ENCODE measurements around the gene METTL26. TPM values are rescaled to one million over a fixed set of nuclear protein-coding genes. Genes with fewer than 3 reads are reported as not detected.

Gene METTL26
- total RNA-seq, 1 experiment from 2014 or later = 115 TPM

DNA sequence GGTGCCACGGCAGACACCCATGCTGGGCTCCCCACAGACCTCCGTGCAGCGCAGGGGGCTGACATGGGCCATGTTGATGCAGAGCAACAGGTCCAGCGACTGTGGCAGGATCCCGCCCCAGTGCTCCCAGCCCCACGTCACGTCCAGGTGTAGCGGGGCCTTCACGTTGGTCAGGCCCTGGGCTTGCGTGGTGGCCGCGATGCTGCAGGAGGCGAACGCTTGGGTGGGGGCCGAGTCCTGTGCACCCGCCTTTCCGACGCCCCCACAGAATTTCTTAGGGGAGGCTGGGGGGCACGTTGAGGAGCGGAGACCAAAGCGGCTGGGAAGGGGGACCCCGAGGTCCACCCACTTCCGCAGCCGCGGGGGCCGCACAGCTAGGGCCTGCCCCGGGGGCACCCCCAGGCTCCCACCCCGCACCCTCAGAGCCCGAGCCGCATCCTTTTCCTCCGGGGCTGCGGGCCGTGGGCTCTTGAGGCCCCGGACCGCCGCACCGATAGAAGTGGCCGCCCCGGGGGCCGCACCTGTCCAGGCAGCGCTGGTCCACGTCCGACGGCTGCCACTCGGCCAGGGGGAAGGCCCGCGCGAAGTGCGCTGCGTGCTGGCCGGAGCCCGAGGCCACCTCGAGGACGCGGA is 416 bp downstream of the METTL26 start (continued):
- TF ChIP-seq, protein P1, sequence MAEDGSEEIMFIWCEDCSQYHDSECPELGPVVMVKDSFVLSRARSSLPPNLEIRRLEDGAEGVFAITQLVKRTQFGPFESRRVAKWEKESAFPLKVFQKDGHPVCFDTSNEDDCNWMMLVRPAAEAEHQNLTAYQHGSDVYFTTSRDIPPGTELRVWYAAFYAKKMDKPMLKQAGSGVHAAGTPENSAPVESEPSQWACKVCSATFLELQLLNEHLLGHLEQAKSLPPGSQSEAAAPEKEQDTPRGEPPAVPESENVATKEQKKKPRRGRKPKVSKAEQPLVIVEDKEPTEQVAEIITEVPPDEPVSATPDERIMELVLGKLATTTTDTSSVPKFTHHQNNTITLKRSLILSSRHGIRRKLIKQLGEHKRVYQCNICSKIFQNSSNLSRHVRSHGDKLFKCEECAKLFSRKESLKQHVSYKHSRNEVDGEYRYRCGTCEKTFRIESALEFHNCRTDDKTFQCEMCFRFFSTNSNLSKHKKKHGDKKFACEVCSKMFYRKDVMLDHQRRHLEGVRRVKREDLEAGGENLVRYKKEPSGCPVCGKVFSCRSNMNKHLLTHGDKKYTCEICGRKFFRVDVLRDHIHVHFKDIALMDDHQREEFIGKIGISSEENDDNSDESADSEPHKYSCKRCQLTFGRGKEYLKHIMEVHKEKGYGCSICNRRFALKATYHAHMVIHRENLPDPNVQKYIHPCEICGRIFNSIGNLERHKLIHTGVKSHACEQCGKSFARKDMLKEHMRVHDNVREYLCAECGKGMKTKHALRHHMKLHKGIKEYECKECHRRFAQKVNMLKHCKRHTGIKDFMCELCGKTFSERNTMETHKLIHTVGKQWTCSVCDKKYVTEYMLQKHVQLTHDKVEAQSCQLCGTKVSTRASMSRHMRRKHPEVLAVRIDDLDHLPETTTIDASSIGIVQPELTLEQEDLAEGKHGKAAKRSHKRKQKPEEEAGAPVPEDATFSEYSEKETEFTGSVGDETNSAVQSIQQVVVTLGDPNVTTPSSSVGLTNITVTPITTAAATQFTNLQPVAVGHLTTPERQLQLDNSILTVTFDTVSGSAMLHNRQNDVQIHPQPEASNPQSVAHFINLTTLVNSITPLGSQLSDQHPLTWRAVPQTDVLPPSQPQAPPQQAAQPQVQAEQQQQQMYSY (CRISPR knock-in tag; IDR thresholded peaks at IDR 0.05) = 0 out of 2 replicates have a peak, but pooled peaks have one; percentile 13
- TF ChIP-seq KAT7 (CRISPR knock-in tag; IDR thresholded peaks at IDR 0.05; ENCODE audit: borderline replicate concordance) (peak; percentile 82), ZNF232 (CRISPR knock-in tag; IDR thresholded peaks at IDR 0.05) (0 out of 2 replicates have a peak, but pooled peaks have one; percentile 23), RELA (CRISPR knock-in tag; IDR thresholded peaks at IDR 0.05; ENCODE audit: borderline replicate concordance) (peak; percentile 90; the same call in 1 of the 2 replicates), PRRX2 (CRISPR knock-in tag; IDR thresholded peaks at IDR 0.05) (no peak), NR2C2 (CRISPR knock-in tag; IDR thresholded peaks at IDR 0.05) (no peak), NFYB (CRISPR knock-in tag; conservative IDR thresholded peaks at IDR 0.05; ENCODE audit: low read depth) (no peak)
- TF ChIP-seq, protein P2, sequence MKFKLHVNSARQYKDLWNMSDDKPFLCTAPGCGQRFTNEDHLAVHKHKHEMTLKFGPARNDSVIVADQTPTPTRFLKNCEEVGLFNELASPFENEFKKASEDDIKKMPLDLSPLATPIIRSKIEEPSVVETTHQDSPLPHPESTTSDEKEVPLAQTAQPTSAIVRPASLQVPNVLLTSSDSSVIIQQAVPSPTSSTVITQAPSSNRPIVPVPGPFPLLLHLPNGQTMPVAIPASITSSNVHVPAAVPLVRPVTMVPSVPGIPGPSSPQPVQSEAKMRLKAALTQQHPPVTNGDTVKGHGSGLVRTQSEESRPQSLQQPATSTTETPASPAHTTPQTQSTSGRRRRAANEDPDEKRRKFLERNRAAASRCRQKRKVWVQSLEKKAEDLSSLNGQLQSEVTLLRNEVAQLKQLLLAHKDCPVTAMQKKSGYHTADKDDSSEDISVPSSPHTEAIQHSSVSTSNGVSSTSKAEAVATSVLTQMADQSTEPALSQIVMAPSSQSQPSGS (CRISPR knock-in tag; IDR thresholded peaks at IDR 0.05; ENCODE audit: borderline replicate concordance, low read depth) = 0 out of 2 replicates have a peak, but pooled peaks have one; percentile 35

DNA sequence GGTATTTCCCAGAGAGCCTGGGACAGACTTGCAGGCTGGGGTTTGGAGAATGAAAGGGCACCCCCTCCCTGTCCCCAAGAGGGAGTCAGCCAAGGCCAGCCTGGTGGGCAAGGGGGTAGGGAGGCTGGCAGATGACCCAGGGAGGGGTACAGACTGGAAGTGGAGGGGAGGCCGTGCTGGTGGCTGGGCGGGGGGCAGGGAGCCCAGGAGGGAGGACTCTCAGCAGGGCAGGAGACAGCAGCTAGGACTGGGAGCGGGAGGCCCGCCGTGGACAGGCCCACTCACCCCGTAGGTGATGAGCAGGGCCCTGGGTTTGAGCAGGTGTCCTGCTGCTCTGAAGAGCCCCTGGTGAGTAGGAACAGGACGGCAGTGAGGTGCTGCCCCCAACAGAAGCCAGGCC is 1.1 kb downstream of the METTL26 start:
- H3K4me1 Mint-ChIP-seq = peaks cover 23% of the 10 kb centered on the region
- H3K36me3 Mint-ChIP-seq = no peaks in the 10 kb centered on the region
- DNase-seq (ENCODE audit: low spot score) = no peak
- POLR2A ChIA-PET = no interaction called here
- H3K4me3 Mint-ChIP-seq = peak overlapping the region; percentile 54
- no peaks in the 10 kb centered on the region for H3K9me3 Mint-ChIP-seq
- CTCF ChIA-PET = no interaction called here
- peaks cover 4% of the 10 kb centered on the region; the same call in 1 of the 2 replicates for H3K27me3 Mint-ChIP-seq (ENCODE audit: low read depth)
- TF ChIP-seq NFYB (CRISPR knock-in tag; conservative IDR thresholded peaks at IDR 0.05; ENCODE audit: low read depth) (no peak), RELA (CRISPR knock-in tag; IDR thresholded peaks at IDR 0.05; ENCODE audit: borderline replicate concordance) (no peak), ZNF121 (CRISPR knock-in tag; IDR thresholded peaks at IDR 0.05) (no peak), TP53 (CRISPR knock-in tag; IDR thresholded peaks at IDR 0.05) (no peak), RORB (CRISPR knock-in tag; IDR thresholded peaks at IDR 0.05) (no peak), SOX15 (CRISPR knock-in tag; IDR thresholded peaks at IDR 0.05) (no peak), ZNF671 (CRISPR knock-in tag; IDR thresholded peaks at IDR 0.05) (no peak)
- TF ChIP-seq, protein P3, sequence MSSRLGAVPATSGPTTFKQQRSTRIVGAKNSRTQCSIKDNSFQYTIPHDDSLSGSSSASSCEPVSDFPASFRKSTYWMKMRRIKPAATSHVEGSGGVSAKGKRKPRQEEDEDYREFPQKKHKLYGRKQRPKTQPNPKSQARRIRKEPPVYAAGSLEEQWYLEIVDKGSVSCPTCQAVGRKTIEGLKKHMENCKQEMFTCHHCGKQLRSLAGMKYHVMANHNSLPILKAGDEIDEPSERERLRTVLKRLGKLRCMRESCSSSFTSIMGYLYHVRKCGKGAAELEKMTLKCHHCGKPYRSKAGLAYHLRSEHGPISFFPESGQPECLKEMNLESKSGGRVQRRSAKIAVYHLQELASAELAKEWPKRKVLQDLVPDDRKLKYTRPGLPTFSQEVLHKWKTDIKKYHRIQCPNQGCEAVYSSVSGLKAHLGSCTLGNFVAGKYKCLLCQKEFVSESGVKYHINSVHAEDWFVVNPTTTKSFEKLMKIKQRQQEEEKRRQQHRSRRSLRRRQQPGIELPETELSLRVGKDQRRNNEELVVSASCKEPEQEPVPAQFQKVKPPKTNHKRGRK (CRISPR knock-in tag; IDR thresholded peaks at IDR 0.05; ENCODE audit: borderline replicate concordance) = no peak
- TF ChIP-seq, protein P4, sequence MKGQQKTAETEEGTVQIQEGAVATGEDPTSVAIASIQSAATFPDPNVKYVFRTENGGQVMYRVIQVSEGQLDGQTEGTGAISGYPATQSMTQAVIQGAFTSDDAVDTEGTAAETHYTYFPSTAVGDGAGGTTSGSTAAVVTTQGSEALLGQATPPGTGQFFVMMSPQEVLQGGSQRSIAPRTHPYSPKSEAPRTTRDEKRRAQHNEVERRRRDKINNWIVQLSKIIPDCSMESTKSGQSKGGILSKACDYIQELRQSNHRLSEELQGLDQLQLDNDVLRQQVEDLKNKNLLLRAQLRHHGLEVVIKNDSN (CRISPR knock-in tag; IDR thresholded peaks at IDR 0.05) = no peak
- TF ChIP-seq, protein P5, sequence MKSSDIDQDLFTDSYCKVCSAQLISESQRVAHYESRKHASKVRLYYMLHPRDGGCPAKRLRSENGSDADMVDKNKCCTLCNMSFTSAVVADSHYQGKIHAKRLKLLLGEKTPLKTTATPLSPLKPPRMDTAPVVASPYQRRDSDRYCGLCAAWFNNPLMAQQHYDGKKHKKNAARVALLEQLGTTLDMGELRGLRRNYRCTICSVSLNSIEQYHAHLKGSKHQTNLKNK (CRISPR knock-in tag; IDR thresholded peaks at IDR 0.05) = no peak
- ATAC-seq = no peak
- no peak overlapping the region for H3K27ac Mint-ChIP-seq

Data from WTC11 (cell line).